Natural killer cell (primary cell): ENCODE measurements around the gene ITPR1. TPM values are rescaled to one million over a fixed set of nuclear protein-coding genes. Genes with fewer than 3 reads are reported as not detected.

Experiments used
- ATAC-seq, 3 donors: fragments of 150-1000 bp in 2 of 3; fragments of 200-7000 bp in 1 of 3; cut with Tn5 transposase; 1 replicate in 1 of 3; 2 replicates in 2 of 3; pipeline ENCODE4 v1.10.0; 2021; ENCODE audit warnings: mild to moderate bottlenecking in 2 of 3, moderate library complexity in 2 of 3
- DNase-seq, 2 donors: peaks; one replicate each; pipeline versions ENCODE4 v3.0.0 to v3.0.0-alpha.2; 2013 to 2021; ENCODE audit warnings: mixed read lengths in 1 of 2
- H3K27ac ChIP-seq: one replicate; pipeline ENCODE4 v1.5.1; 2013; ENCODE audit warnings: mild to moderate bottlenecking, low read length
- H3K27me3 ChIP-seq: one replicate; pipeline ENCODE4 v1.6.1; 2013; ENCODE audit warnings: low read length; ENCODE audit not compliant: control insufficient read depth, insufficient read depth
- H3K36me3 ChIP-seq: one replicate; pipeline ENCODE4 v1.6.1; 2013; ENCODE audit warnings: low read length; ENCODE audit not compliant: control insufficient read depth, insufficient read depth
- H3K4me1 ChIP-seq: one replicate; pipeline ENCODE4 v1.6.1; 2013; ENCODE audit warnings: low read length; ENCODE audit not compliant: control insufficient read depth, insufficient read depth
- H3K4me3 ChIP-seq: one replicate; pipeline ENCODE4 v1.5.1; 2013; ENCODE audit warnings: low read length
- H3K9me3 ChIP-seq: one replicate; pipeline ENCODE4 v1.6.1; 2013; ENCODE audit warnings: low read length; ENCODE audit not compliant: control insufficient read depth, insufficient read depth
- H3K27ac Mint-ChIP-seq, 2 donors: one replicate each; pipeline ENCODE4 v1.8.0; 2022; ENCODE audit warnings: mild to moderate bottlenecking in 2 of 2, mixed read lengths in 2 of 2, moderate library complexity in 1 of 2
- H3K27me3 Mint-ChIP-seq, 2 donors: one replicate each; pipeline ENCODE4 v1.8.0; 2022; ENCODE audit warnings: low read depth in 2 of 2, mixed read lengths in 2 of 2
- H3K36me3 Mint-ChIP-seq: one replicate; pipeline ENCODE4 v1.8.0; 2022; ENCODE audit warnings: mixed read lengths
- H3K4me1 Mint-ChIP-seq, 2 donors: one replicate each; pipeline ENCODE4 v1.8.0; 2022; ENCODE audit warnings: mixed read lengths in 2 of 2
- H3K4me3 Mint-ChIP-seq: one replicate; pipeline ENCODE4 v1.8.0; 2022; ENCODE audit warnings: mild to moderate bottlenecking, moderate library complexity, mixed read lengths
- H3K9me3 Mint-ChIP-seq, 2 donors: one replicate each; pipeline ENCODE4 v1.8.0; 2022; ENCODE audit warnings: mixed read lengths in 2 of 2
- CTCF ChIP-seq: fragments of 200-600 bp; IDR thresholded peaks from one replicate; pipeline ENCODE4 v1.8.0; 2022; ENCODE audit warnings: antibody characterized with exemption
- WGBS: methylation state at CpG from one replicate; pipeline ENCODE4 v1.1.7; 2013; ENCODE audit warnings: missing lambda C conversion rate; ENCODE audit not compliant: insufficient coverage; 5-methylcytosine and 5-hydroxymethylcytosine counted together
- intact Hi-C: fragments of 100-400 bp; cut with micrococcal nuclease; formaldehyde crosslinking; loops from one replicate; pipeline ENCODE4 v1.14.2; 2022
- total RNA-seq, 4 donors: library from RNA; stranded (reverse); fragments of 120-200 nt in 1 of 4; gene quantifications; one replicate each; pipeline versions ENCODE4 v1.2.3 to v1.2.4, GENCODE V29; 2013 to 2022

The ITPR1 gene
- total RNA-seq, 3 donors from 2014 or later (not counting 1 experiment from before 2014, with no cell fraction given): 86.7 to 123 (median 94.8) TPM

GRCh38 chr3:4633078-4634004 lies 140.2 kb downstream of the ITPR1 start:
- Mint-ChIP-seq H3K4me1 (peaks cover 8 to 12% of the 10 kb centered on the region in 2 donors), H3K27ac (peak overlapping the region; percentile 16 to 63), H3K9me3 (no peaks in the 10 kb centered on the region), H3K4me3 (no peak overlapping the region), H3K36me3 (peaks cover 6% of the 10 kb centered on the region), H3K27me3 (no peaks in the 10 kb centered on the region)
- ATAC-seq (peak; percentile 69 to 79 (median 76)), DNase-seq (peak in 1 of 2 donors; percentile 72)
- no peaks in the 10 kb centered on the region for H3K4me1 ChIP-seq
- intact Hi-C loops: loop anchor here (1.0 kb wide), 2 partner anchors 114 to 282 kb away; no protein-coding TSS in a partner anchor
- peak; percentile 76 for TF ChIP-seq CTCF
- 81% methylated on average over 9 of the region's 10 CpGs for WGBS
- no peak overlapping the region for H3K4me3 ChIP-seq
- H3K9me3 ChIP-seq: no peaks in the 10 kb centered on the region
- H3K36me3 ChIP-seq: peaks cover 11% of the 10 kb centered on the region
- no peaks in the 10 kb centered on the region for H3K27me3 ChIP-seq
- no peak overlapping the region for H3K27ac ChIP-seq

- intact Hi-C loops: no loop called here
- Histone ChIP-seq H3K27ac (no peak overlapping the region), H3K9me3 (no peaks in the 10 kb centered on the region), H3K4me3 (no peak overlapping the region), H3K4me1 (no peaks in the 10 kb centered on the region), H3K36me3 (peaks cover 6% of the 10 kb centered on the region), H3K27me3 (no peaks in the 10 kb centered on the region)
- no peaks in the 10 kb centered on the region for H3K9me3 Mint-ChIP-seq
- no peak overlapping the region for H3K4me3 Mint-ChIP-seq
- peaks cover 8 to 12% of the 10 kb centered on the region in 2 donors for H3K4me1 Mint-ChIP-seq
- WGBS: 92% methylated on average over 6 of the region's 6 CpGs
- DNase-seq (no peak), ATAC-seq (no peak)
- H3K36me3 Mint-ChIP-seq: peaks cover under 1% of the 10 kb centered on the region
- H3K27me3 Mint-ChIP-seq: no peaks in the 10 kb centered on the region
- H3K27ac Mint-ChIP-seq: no peak overlapping the region
- no peak for TF ChIP-seq CTCF
Measured at GRCh38 chr3:4634894-4635293, 141.7 kb downstream of the ITPR1 start.

- DNase-seq (no peak), ATAC-seq (no peak)
- Histone ChIP-seq H3K27me3 (no peaks in the 10 kb centered on the region), H3K36me3 (peaks cover 21% of the 10 kb centered on the region), H3K4me1 (no peaks in the 10 kb centered on the region), H3K9me3 (no peaks in the 10 kb centered on the region), H3K27ac (no peak overlapping the region), H3K4me3 (no peak overlapping the region)
- Mint-ChIP-seq H3K36me3 (peaks cover 19% of the 10 kb centered on the region), H3K27ac (no peak overlapping the region), H3K4me1 (peaks cover 8 to 12% of the 10 kb centered on the region in 2 donors), H3K4me3 (no peak overlapping the region), H3K9me3 (no peaks in the 10 kb centered on the region), H3K27me3 (no peaks in the 10 kb centered on the region)
- TF ChIP-seq CTCF: no peak
- intact Hi-C loops: no loop called here
- WGBS: 97% methylated on average over 2 of the region's 2 CpGs
Measured at GRCh38 chr3:4637265-4637664, 144.1 kb downstream of the ITPR1 start.
